ENCODE results near the gene CALN1. TPM values are rescaled to one million over a fixed set of nuclear protein-coding genes. Genes with fewer than 3 reads are reported as not detected.

Gene CALN1
- total RNA-seq, 1 experiment from 2014 or later: 0.05 TPM

GRCh38 chr7:71754828-71755227 is 657.3 kb downstream of the CALN1 start:
- Histone ChIP-seq H3K27me3 (ENCODE audit: control insufficient read depth, insufficient read depth, low read length) (no peaks in the 10 kb centered on the region), H3K36me3 (ENCODE audit: control insufficient read depth, insufficient read depth, low read length) (no peaks in the 10 kb centered on the region), H3K4me1 (ENCODE audit: control insufficient read depth, insufficient read depth, low read length) (no peaks in the 10 kb centered on the region), H3K9me3 (ENCODE audit: control insufficient read depth, insufficient read depth, low read depth, low read length) (no peaks in the 10 kb centered on the region), H3K4me3 (ENCODE audit: low read depth in 2 of 2, low read length in 2 of 2) (no peak overlapping the region), H3K27ac (ENCODE audit: low read length) (no peak overlapping the region)
- in situ Hi-C loops (cut with HindIII; ENCODE audit: low pct_unique_long_range_greater_than_20kb, low sequenced_read_pairs): no loop called here
- DNase-seq (ENCODE audit: low read depth, low spot score): no peak
- intact Hi-C loops (cut with micrococcal nuclease; ENCODE audit: unreplicated experiment): loop anchor here (5.0 to 10.0 kb wide), 2 partner anchors 60 to 737 kb away; no protein-coding TSS in a partner anchor
- TF ChIP-seq POLR2AphosphoS5 (IDR thresholded peaks at IDR 0.05; ENCODE audit: low read depth, low read length) (no peak), SIN3A (IDR thresholded peaks at IDR 0.05; ENCODE audit: borderline replicate concordance, insufficient read depth, low read depth, low read length) (no peak), TCF7L2 (IDR thresholded peaks at IDR 0.05; ENCODE audit: low read depth, low read length) (no peak)
- TF ChIP-seq, protein P1, sequence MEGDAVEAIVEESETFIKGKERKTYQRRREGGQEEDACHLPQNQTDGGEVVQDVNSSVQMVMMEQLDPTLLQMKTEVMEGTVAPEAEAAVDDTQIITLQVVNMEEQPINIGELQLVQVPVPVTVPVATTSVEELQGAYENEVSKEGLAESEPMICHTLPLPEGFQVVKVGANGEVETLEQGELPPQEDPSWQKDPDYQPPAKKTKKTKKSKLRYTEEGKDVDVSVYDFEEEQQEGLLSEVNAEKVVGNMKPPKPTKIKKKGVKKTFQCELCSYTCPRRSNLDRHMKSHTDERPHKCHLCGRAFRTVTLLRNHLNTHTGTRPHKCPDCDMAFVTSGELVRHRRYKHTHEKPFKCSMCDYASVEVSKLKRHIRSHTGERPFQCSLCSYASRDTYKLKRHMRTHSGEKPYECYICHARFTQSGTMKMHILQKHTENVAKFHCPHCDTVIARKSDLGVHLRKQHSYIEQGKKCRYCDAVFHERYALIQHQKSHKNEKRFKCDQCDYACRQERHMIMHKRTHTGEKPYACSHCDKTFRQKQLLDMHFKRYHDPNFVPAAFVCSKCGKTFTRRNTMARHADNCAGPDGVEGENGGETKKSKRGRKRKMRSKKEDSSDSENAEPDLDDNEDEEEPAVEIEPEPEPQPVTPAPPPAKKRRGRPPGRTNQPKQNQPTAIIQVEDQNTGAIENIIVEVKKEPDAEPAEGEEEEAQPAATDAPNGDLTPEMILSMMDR (IDR thresholded peaks at IDR 0.05): no peak
- TF ChIP-seq, protein P2, sequence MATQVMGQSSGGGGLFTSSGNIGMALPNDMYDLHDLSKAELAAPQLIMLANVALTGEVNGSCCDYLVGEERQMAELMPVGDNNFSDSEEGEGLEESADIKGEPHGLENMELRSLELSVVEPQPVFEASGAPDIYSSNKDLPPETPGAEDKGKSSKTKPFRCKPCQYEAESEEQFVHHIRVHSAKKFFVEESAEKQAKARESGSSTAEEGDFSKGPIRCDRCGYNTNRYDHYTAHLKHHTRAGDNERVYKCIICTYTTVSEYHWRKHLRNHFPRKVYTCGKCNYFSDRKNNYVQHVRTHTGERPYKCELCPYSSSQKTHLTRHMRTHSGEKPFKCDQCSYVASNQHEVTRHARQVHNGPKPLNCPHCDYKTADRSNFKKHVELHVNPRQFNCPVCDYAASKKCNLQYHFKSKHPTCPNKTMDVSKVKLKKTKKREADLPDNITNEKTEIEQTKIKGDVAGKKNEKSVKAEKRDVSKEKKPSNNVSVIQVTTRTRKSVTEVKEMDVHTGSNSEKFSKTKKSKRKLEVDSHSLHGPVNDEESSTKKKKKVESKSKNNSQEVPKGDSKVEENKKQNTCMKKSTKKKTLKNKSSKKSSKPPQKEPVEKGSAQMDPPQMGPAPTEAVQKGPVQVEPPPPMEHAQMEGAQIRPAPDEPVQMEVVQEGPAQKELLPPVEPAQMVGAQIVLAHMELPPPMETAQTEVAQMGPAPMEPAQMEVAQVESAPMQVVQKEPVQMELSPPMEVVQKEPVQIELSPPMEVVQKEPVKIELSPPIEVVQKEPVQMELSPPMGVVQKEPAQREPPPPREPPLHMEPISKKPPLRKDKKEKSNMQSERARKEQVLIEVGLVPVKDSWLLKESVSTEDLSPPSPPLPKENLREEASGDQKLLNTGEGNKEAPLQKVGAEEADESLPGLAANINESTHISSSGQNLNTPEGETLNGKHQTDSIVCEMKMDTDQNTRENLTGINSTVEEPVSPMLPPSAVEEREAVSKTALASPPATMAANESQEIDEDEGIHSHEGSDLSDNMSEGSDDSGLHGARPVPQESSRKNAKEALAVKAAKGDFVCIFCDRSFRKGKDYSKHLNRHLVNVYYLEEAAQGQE (IDR thresholded peaks at IDR 0.05; ENCODE audit: insufficient read depth in 1 of 2, low read depth in 2 of 2, low read length in 1 of 2): no peak
- CTCF ChIA-PET: no interaction called here
- no TSS peak for BruUV-seq (replicated peaks)
- ATAC-seq: no peak
- POLR2A ChIA-PET: no interaction called here

DNA sequence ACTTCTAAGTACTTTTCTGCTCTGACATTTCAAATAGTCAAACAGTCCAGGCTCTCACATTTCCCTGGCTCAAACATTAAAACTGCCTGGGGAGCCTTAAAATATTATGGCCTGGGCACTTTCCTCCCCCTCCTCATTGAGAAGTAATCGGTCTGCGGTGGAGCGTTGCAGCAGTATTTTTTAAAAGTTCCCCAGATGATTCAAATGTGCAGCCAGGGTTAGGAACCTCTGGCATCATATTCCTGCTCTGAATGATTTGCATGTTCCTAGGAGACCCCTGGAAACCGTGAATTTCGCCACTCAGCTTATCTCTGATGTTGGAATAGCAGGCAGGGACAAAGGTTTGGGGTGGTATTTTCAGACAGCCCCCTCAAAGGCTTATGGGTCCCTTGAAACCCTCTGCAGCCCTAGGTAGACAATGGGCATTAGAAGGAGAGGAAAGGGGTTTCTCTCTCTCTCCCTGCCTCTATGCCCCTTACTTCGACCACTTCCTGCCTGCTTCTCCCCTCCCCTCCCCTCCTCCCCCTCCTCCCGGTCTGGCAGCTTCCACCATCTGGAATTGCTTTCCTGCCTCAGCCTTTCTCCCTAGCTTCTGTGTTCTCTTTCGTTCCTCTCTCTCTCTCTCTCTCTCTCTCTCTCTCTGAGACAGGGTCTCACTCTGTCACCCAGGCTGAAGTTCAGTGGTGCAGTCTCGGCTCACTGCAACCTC is 658.0 kb downstream of the CALN1 start:
- in situ Hi-C loops (cut with HindIII; ENCODE audit: low pct_unique_long_range_greater_than_20kb, low sequenced_read_pairs): no loop called here
- intact Hi-C loops (cut with micrococcal nuclease; ENCODE audit: unreplicated experiment): loop anchor here (10.0 kb wide), 1 partner anchor 61 kb away; no protein-coding TSS in a partner anchor
- Histone ChIP-seq H3K27ac (ENCODE audit: low read length) (no peak overlapping the region), H3K4me3 (ENCODE audit: low read depth in 2 of 2, low read length in 2 of 2) (no peak overlapping the region), H3K27me3 (ENCODE audit: control insufficient read depth, insufficient read depth, low read length) (no peaks in the 10 kb centered on the region), H3K9me3 (ENCODE audit: control insufficient read depth, insufficient read depth, low read depth, low read length) (no peaks in the 10 kb centered on the region), H3K4me1 (ENCODE audit: control insufficient read depth, insufficient read depth, low read length) (no peaks in the 10 kb centered on the region), H3K36me3 (ENCODE audit: control insufficient read depth, insufficient read depth, low read length) (no peaks in the 10 kb centered on the region)
- POLR2A ChIA-PET: no interaction called here
- BruUV-seq (replicated peaks): no TSS peak
- CTCF ChIA-PET: interaction anchor here (0.5 kb wide), 1 partner anchor 474 kb away, joined by 3 read pairs; no protein-coding TSS in a partner anchor
- DNase-seq (ENCODE audit: low read depth, low spot score) (no peak), ATAC-seq (no peak)
- no peak for TF ChIP-seq POLR2AphosphoS5 (IDR thresholded peaks at IDR 0.05; ENCODE audit: low read depth, low read length)
- no peak for TF ChIP-seq TCF7L2 (IDR thresholded peaks at IDR 0.05; ENCODE audit: low read depth, low read length)
- TF ChIP-seq, protein P1 (IDR thresholded peaks at IDR 0.05): no peak
- TF ChIP-seq, protein P2 (IDR thresholded peaks at IDR 0.05; ENCODE audit: insufficient read depth in 1 of 2, low read depth in 2 of 2, low read length in 1 of 2): no peak

All from Panc1 (cell line).